KMS-11 (cell line): ENCODE data around the gene DST.

Experiments
- H2AFZ ChIP-seq: fragments of 200-600 bp; sonication (generic); 2 replicates; pipeline ENCODE4 v1.6.1; 2016; ENCODE audit warnings: antibody characterized with exemption, mixed run types, low read depth
- H3K27ac ChIP-seq: fragments of 200-600 bp; sonication (generic); 2 replicates; pipeline ENCODE4 v1.6.1; 2016; ENCODE audit warnings: mild to moderate bottlenecking, mixed run types
- H3K27me3 ChIP-seq: fragments of 200-600 bp; sonication (generic); 2 replicates; pipeline ENCODE4 v1.6.1; 2017; ENCODE audit warnings: mild to moderate bottlenecking, low read depth, mixed run types, moderate library complexity; ENCODE audit not compliant: insufficient read depth
- H3K36me3 ChIP-seq: fragments of 200-600 bp; sonication (generic); 2 replicates; pipeline ENCODE4 v1.6.1; 2017; ENCODE audit warnings: mild to moderate bottlenecking, mixed run types; ENCODE audit not compliant: insufficient read depth
- H3K4me1 ChIP-seq: fragments of 200-600 bp; sonication (generic); 2 replicates; pipeline ENCODE4 v1.6.1; 2016; ENCODE audit warnings: mild to moderate bottlenecking, low read depth, mixed run types; ENCODE audit not compliant: poor library complexity, severe bottlenecking
- H3K4me2 ChIP-seq: fragments of 200-600 bp; sonication (generic); 2 replicates; pipeline ENCODE4 v1.7.0; 2016; ENCODE audit warnings: mild to moderate bottlenecking, mixed run types
- H3K4me3 ChIP-seq: fragments of 200-600 bp; sonication (generic); IDR thresholded peaks from 2 replicates; pipeline ENCODE4 v1.6.1; 2017; ENCODE audit warnings: low read depth, low read length, mixed read lengths; ENCODE audit not compliant: insufficient read depth
- H3K79me2 ChIP-seq: fragments of 200-600 bp; sonication (generic); 2 replicates; pipeline ENCODE4 v1.6.1; 2016; ENCODE audit warnings: low read depth, mixed run types; ENCODE audit not compliant: insufficient read depth
- H3K9ac ChIP-seq: fragments of 200-600 bp; sonication (generic); 2 replicates; pipeline ENCODE4 v1.6.1; 2016; ENCODE audit warnings: mild to moderate bottlenecking, mixed run types
- H4K20me1 ChIP-seq: fragments of 200-600 bp; sonication (generic); 2 replicates; pipeline ENCODE4 v1.6.1; 2016; ENCODE audit warnings: mild to moderate bottlenecking, mixed run types; ENCODE audit not compliant: insufficient read depth
- TF ChIP-seq, protein P1 (sequence below): fragments of 200-600 bp; sonication (generic); conservative IDR thresholded peaks from 2 replicates; pipeline ENCODE4 v1.6.1; 2017; ENCODE audit warnings: low read depth, mild to moderate bottlenecking, antibody characterized with exemption, low read length, moderate library complexity, mixed read lengths

Gene DST

DNA sequence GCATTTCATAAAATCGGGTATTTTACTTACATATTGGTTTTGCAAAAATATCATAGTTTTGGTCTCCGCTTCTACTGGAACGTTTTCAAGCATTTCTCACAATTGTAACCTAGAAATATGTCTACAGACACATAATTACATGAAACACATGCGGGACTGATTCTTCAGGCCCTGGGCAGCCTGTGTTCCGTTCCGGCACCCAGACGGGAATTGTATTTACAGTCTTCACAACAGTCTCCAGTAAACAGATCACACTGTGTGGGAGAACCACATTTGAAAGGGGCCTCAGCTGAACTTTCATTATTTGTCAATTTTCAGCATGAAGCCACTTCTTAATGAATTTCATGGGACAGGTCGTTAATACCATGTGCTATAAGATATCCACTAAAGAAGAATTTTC, 196.9 kb downstream of the DST start:
- no peaks in the 10 kb centered on the region for H4K20me1 ChIP-seq
- TF ChIP-seq, protein P1, sequence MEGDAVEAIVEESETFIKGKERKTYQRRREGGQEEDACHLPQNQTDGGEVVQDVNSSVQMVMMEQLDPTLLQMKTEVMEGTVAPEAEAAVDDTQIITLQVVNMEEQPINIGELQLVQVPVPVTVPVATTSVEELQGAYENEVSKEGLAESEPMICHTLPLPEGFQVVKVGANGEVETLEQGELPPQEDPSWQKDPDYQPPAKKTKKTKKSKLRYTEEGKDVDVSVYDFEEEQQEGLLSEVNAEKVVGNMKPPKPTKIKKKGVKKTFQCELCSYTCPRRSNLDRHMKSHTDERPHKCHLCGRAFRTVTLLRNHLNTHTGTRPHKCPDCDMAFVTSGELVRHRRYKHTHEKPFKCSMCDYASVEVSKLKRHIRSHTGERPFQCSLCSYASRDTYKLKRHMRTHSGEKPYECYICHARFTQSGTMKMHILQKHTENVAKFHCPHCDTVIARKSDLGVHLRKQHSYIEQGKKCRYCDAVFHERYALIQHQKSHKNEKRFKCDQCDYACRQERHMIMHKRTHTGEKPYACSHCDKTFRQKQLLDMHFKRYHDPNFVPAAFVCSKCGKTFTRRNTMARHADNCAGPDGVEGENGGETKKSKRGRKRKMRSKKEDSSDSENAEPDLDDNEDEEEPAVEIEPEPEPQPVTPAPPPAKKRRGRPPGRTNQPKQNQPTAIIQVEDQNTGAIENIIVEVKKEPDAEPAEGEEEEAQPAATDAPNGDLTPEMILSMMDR = no peak
- H3K9ac ChIP-seq = no peak overlapping the region
- H3K36me3 ChIP-seq = no peaks in the 10 kb centered on the region
- no peaks in the 10 kb centered on the region for H3K79me2 ChIP-seq
- H3K27ac ChIP-seq = no peak overlapping the region
- no peaks in the 10 kb centered on the region for H3K27me3 ChIP-seq
- no peak overlapping the region for H3K4me2 ChIP-seq
- no peak overlapping the region for H3K4me3 ChIP-seq
- H2AFZ ChIP-seq = no peak overlapping the region
- H3K4me1 ChIP-seq = no peaks in the 10 kb centered on the region

DNA sequence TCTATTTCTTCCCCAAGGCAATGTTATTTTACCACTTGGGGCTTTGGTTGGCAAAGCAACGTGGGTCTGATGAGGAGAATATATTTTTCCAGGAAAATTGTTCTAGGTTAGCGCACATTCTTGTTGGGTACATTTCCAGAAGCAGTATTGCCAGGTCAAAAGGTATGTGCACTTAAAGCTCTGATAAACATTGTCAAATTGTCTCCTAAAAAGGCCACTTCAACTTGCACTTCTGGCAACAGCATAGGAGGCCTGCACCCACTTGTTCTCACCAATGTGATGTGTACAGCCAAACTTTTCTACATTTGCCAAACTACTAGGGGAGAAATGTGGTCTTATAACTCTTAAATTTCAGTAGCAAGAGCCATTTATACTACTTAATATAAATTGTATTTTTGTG, 197.8 kb downstream of the DST start:
- H3K27me3 ChIP-seq = no peaks in the 10 kb centered on the region
- no peak overlapping the region for H3K4me3 ChIP-seq
- no peak overlapping the region for H2AFZ ChIP-seq
- no peak overlapping the region for H3K4me2 ChIP-seq
- no peaks in the 10 kb centered on the region for H3K4me1 ChIP-seq
- no peaks in the 10 kb centered on the region for H3K79me2 ChIP-seq
- no peaks in the 10 kb centered on the region for H3K36me3 ChIP-seq
- no peaks in the 10 kb centered on the region for H4K20me1 ChIP-seq
- H3K27ac ChIP-seq = no peak overlapping the region
- TF ChIP-seq, protein P1 = no peak
- H3K9ac ChIP-seq = no peak overlapping the region

DNA sequence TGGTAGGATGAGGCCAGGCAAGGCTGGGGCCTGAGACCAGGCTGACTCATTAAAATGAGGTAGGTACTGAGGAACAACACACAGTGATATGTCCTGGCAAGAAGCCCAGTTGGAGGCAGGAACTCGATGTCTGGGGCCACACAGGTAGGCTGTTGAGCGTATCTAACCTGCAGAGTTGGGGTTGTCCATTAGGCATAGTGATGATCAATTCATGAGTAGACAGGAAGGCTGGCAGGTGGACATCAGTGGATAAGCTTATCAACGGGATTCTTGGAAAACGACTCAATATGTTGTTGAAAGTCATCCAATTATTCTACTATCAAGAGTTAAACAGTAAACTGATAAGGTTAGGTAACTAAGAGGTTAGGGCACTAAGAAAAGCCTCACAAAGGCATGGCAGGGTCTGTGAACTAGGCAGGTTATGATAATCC, 202.1 kb downstream of the DST start:
- TF ChIP-seq, protein P1 = no peak
- Histone ChIP-seq H3K4me2 (no peak overlapping the region), H3K36me3 (no peaks in the 10 kb centered on the region), H2AFZ (no peak overlapping the region), H4K20me1 (no peaks in the 10 kb centered on the region), H3K9ac (no peak overlapping the region), H3K4me1 (no peaks in the 10 kb centered on the region), H3K79me2 (no peaks in the 10 kb centered on the region), H3K27ac (no peak overlapping the region), H3K27me3 (no peaks in the 10 kb centered on the region), H3K4me3 (no peak overlapping the region)

DNA sequence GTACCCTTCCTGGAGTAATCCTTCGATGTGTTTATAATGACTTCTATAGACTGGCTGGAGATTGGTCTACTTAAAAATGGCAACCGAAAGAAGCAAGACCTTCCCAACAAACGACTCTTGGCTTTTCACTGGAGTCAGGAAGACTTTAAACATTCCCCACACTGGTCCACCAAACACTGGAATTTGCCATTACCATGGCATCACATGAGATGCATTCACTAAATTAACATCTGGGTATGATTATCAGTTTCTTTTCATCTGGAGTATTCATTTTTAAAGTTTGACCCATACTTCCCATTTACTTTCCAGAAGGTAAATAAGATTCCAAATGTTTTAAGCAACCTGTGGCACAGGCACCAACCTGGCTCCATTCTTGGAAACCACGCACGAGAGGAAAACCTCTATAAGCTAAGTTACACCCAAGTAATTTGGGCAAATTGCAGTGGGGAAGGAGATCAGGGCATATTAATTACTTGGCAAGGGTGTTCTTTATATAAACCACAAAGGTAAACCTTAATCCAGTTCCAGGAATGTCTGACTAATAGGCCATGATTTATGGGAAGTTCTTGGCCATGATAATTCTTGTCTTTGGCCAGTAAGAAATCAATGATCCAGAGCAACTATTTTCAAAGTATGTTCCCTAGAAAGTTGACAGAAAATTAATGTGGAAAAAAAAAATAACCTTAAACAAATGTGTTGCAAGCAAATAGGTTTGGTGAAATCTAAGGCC, 205.4 kb downstream of the DST start:
- H3K4me1 ChIP-seq = no peaks in the 10 kb centered on the region
- H3K9ac ChIP-seq = no peak overlapping the region
- no peaks in the 10 kb centered on the region for H4K20me1 ChIP-seq
- no peaks in the 10 kb centered on the region for H3K27me3 ChIP-seq
- TF ChIP-seq, protein P1 = no peak
- H3K36me3 ChIP-seq = no peaks in the 10 kb centered on the region
- no peaks in the 10 kb centered on the region for H3K79me2 ChIP-seq
- no peak overlapping the region for H3K27ac ChIP-seq
- no peak overlapping the region for H3K4me2 ChIP-seq
- no peak overlapping the region for H2AFZ ChIP-seq
- no peak overlapping the region for H3K4me3 ChIP-seq
